ENCODE measurements around the gene TAPBP. TPM values are rescaled to one million over a fixed set of nuclear protein-coding genes. Genes with fewer than 3 reads are reported as not detected.

Gene TAPBP
- total and polyA plus RNA-seq, 2 of the 8 experiments (the other 6 are each of a cell fraction or from before 2014, with no cell fraction given), result 24.5 to 35.4 TPM

- TF ChIP-seq, protein P1, sequence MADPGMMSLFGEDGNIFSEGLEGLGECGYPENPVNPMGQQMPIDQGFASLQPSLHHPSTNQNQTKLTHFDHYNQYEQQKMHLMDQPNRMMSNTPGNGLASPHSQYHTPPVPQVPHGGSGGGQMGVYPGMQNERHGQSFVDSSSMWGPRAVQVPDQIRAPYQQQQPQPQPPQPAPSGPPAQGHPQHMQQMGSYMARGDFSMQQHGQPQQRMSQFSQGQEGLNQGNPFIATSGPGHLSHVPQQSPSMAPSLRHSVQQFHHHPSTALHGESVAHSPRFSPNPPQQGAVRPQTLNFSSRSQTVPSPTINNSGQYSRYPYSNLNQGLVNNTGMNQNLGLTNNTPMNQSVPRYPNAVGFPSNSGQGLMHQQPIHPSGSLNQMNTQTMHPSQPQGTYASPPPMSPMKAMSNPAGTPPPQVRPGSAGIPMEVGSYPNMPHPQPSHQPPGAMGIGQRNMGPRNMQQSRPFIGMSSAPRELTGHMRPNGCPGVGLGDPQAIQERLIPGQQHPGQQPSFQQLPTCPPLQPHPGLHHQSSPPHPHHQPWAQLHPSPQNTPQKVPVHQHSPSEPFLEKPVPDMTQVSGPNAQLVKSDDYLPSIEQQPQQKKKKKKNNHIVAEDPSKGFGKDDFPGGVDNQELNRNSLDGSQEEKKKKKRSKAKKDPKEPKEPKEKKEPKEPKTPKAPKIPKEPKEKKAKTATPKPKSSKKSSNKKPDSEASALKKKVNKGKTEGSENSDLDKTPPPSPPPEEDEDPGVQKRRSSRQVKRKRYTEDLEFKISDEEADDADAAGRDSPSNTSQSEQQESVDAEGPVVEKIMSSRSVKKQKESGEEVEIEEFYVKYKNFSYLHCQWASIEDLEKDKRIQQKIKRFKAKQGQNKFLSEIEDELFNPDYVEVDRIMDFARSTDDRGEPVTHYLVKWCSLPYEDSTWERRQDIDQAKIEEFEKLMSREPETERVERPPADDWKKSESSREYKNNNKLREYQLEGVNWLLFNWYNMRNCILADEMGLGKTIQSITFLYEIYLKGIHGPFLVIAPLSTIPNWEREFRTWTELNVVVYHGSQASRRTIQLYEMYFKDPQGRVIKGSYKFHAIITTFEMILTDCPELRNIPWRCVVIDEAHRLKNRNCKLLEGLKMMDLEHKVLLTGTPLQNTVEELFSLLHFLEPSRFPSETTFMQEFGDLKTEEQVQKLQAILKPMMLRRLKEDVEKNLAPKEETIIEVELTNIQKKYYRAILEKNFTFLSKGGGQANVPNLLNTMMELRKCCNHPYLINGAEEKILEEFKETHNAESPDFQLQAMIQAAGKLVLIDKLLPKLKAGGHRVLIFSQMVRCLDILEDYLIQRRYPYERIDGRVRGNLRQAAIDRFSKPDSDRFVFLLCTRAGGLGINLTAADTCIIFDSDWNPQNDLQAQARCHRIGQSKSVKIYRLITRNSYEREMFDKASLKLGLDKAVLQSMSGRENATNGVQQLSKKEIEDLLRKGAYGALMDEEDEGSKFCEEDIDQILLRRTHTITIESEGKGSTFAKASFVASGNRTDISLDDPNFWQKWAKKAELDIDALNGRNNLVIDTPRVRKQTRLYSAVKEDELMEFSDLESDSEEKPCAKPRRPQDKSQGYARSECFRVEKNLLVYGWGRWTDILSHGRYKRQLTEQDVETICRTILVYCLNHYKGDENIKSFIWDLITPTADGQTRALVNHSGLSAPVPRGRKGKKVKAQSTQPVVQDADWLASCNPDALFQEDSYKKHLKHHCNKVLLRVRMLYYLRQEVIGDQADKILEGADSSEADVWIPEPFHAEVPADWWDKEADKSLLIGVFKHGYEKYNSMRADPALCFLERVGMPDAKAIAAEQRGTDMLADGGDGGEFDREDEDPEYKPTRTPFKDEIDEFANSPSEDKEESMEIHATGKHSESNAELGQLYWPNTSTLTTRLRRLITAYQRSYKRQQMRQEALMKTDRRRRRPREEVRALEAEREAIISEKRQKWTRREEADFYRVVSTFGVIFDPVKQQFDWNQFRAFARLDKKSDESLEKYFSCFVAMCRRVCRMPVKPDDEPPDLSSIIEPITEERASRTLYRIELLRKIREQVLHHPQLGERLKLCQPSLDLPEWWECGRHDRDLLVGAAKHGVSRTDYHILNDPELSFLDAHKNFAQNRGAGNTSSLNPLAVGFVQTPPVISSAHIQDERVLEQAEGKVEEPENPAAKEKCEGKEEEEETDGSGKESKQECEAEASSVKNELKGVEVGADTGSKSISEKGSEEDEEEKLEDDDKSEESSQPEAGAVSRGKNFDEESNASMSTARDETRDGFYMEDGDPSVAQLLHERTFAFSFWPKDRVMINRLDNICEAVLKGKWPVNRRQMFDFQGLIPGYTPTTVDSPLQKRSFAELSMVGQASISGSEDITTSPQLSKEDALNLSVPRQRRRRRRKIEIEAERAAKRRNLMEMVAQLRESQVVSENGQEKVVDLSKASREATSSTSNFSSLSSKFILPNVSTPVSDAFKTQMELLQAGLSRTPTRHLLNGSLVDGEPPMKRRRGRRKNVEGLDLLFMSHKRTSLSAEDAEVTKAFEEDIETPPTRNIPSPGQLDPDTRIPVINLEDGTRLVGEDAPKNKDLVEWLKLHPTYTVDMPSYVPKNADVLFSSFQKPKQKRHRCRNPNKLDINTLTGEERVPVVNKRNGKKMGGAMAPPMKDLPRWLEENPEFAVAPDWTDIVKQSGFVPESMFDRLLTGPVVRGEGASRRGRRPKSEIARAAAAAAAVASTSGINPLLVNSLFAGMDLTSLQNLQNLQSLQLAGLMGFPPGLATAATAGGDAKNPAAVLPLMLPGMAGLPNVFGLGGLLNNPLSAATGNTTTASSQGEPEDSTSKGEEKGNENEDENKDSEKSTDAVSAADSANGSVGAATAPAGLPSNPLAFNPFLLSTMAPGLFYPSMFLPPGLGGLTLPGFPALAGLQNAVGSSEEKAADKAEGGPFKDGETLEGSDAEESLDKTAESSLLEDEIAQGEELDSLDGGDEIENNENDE (IDR thresholded peaks at IDR 0.05; ENCODE audit: insufficient replicate concordance, low read length), result no peak
- TF ChIP-seq RNF2 (IDR thresholded peaks at IDR 0.05; ENCODE audit: borderline replicate concordance, low read depth, low read length, missing control alignments, poor library complexity, severe bottlenecking) (no peak), SRF (IDR thresholded peaks at IDR 0.05; ENCODE audit: low read depth, low read length) (no peak), GABPA (IDR thresholded peaks at IDR 0.05; ENCODE audit: borderline replicate concordance, insufficient read depth, low read length) (peak; percentile 72; the same call in 1 of the 2 replicates), KDM5A (IDR thresholded peaks at IDR 0.05; ENCODE audit: low read length) (no peak), HDAC6 (IDR thresholded peaks at IDR 0.05; ENCODE audit: low read depth, low read length) (no peak), EZH2 (IDR thresholded peaks at IDR 0.05; ENCODE audit: low read depth, low read length, severe bottlenecking) (no peak), CHD2 (IDR thresholded peaks at IDR 0.05; ENCODE audit: low read length) (no peak), CEBPB (IDR thresholded peaks at IDR 0.05; ENCODE audit: low read depth, low read length) (no peak)
These were observed 36.8 kb downstream of the TAPBP start, which contains the start of gene B3GALT4 (continued) for GRCh38 chr6:33276864-33277662.

All from H1 (cell line).